H1 (cell line): Measurements from ENCODE around the gene TFCP2. TPM values are rescaled to one million over a fixed set of nuclear protein-coding genes. Genes with fewer than 3 reads are reported as not detected.

Source experiments
- CTCF ChIA-PET: fragments of 300-600 bp; sonication (Branson Sonifier 250); formaldehyde crosslinking; loops from one replicate; lab custom pipeline; 2021; ENCODE audit not compliant: partially characterized antibody; lab: Charles Lee
- POLR2A ChIA-PET: fragments of 300-600 bp; sonication (Branson Sonifier 250); formaldehyde crosslinking; loops from one replicate; lab custom pipeline; 2021; ENCODE audit warnings: inconsistent platforms; ENCODE audit not compliant: partially characterized antibody; lab: Charles Lee
- DNase-seq, 2 experiments: peaks; one replicate each; pipeline versions ENCODE4 v3.0.0 to v3.0.0-alpha.2; 2010 to 2022; ENCODE audit warnings: low spot score in 2 of 2, low read depth in 1 of 2, mixed read lengths in 1 of 2
- FAIRE-seq: peaks from 2 replicates; lab custom pipeline; 2011; peaks lifted over from hg19 to GRCh38; lab: Jason Lieb, UNC
- H2AFZ ChIP-seq: 2 replicates; pipeline ENCODE4 v1.8.1; 2012; ENCODE audit warnings: low read length, inconsistent platforms
- H2AK5ac ChIP-seq: 2 replicates; pipeline ENCODE4 v1.6.1; 2013; ENCODE audit warnings: low read depth, low read length
- H2BK120ac ChIP-seq: replicated peaks from 2 replicates; pipeline ENCODE3; 2013; ENCODE audit warnings: low read depth, low read length, inconsistent platforms
- H2BK12ac ChIP-seq: 2 replicates; pipeline ENCODE4 v1.6.1; 2013; ENCODE audit warnings: low read depth, low read length
- H2BK15ac ChIP-seq: 2 replicates; pipeline ENCODE4 v1.6.1; 2013; ENCODE audit warnings: low read length
- H2BK20ac ChIP-seq: 2 replicates; pipeline ENCODE4 v1.6.1; 2013; ENCODE audit warnings: low read length
- H2BK5ac ChIP-seq: 2 replicates; pipeline ENCODE4 v1.6.1; 2013; ENCODE audit warnings: low read depth, low read length
- H3K14ac ChIP-seq: 2 replicates; pipeline ENCODE4 v1.6.1; 2013; ENCODE audit warnings: inconsistent platforms; ENCODE audit not compliant: insufficient read length
- H3K18ac ChIP-seq: 2 replicates; pipeline ENCODE4 v1.6.1; 2013; ENCODE audit warnings: low read length; ENCODE audit errors: extremely low read depth
- H3K23ac ChIP-seq: 2 replicates; pipeline ENCODE4 v1.6.1; 2013; ENCODE audit warnings: inconsistent platforms; ENCODE audit not compliant: insufficient read length
- H3K23me2 ChIP-seq: 2 replicates; pipeline ENCODE4 v1.6.1; 2013; ENCODE audit warnings: low read depth, low read length
- H3K27ac ChIP-seq: 2 replicates; pipeline ENCODE4 v1.6.1; 2011; ENCODE audit warnings: low read depth, low read length, inconsistent platforms
- H3K27me3 ChIP-seq, 4 experiments: replicated peaks in 1 of 4; 1 replicate in 1 of 4; 2 replicates in 3 of 4; pipeline versions ENCODE4 v1.6.1 to v1.8.1; 2011 to 2013; ENCODE audit warnings: low read length in 3 of 4, mild to moderate bottlenecking in 3 of 4, inconsistent platforms in 2 of 4, mixed read lengths in 2 of 4, moderate library complexity in 1 of 4; ENCODE audit not compliant: control insufficient read depth in 3 of 4, insufficient read depth in 3 of 4; ENCODE audit errors: extremely low read depth in 1 of 4
- H3K36me3 ChIP-seq, 4 experiments: 2 replicates each; pipeline versions ENCODE4 v1.6.1 to v1.8.1; 2011 to 2013; ENCODE audit warnings: mild to moderate bottlenecking in 4 of 4, low read length in 3 of 4, moderate library complexity in 2 of 4, control low read depth in 1 of 4, inconsistent platforms in 1 of 4; ENCODE audit not compliant: insufficient read depth in 4 of 4, control insufficient read depth in 2 of 4
- H3K4ac ChIP-seq: replicated peaks from 2 replicates; pipeline ENCODE3; 2013; ENCODE audit warnings: low read length, low read depth, mixed read lengths, inconsistent platforms; ENCODE audit not compliant: insufficient read length
- H3K4me1 ChIP-seq, 4 experiments: replicated peaks in 1 of 4; 1 replicate in 1 of 4; 2 replicates in 3 of 4; pipeline versions ENCODE4 v1.6.1 to v1.8.1; 2011 to 2013; ENCODE audit warnings: low read length in 3 of 4, inconsistent platforms in 2 of 4, mixed read lengths in 1 of 4; ENCODE audit not compliant: insufficient read depth in 4 of 4, control insufficient read depth in 3 of 4
- H3K4me2 ChIP-seq, 2 experiments: 2 replicates each; pipeline versions ENCODE4 v1.6.1 to v1.8.1; 2011 to 2013; ENCODE audit warnings: low read depth in 2 of 2, low read length in 2 of 2, control low read depth in 1 of 2, inconsistent platforms in 1 of 2, mild to moderate bottlenecking in 1 of 2; ENCODE audit not compliant: insufficient read depth in 1 of 2
- H3K4me3 ChIP-seq, 4 experiments: fragments of 200-600, 300-600 bp in 1 of 4; sonication (generic), shearing (Covaris generic), sonication (Bioruptor Twin) in 1 of 4; 2 replicates each; pipeline versions ENCODE4 v1.5.1 to v1.8.1; 2011 to 2016; ENCODE audit warnings: low read length in 4 of 4, low read depth in 3 of 4, control low read depth in 2 of 4, inconsistent platforms in 2 of 4, mild to moderate bottlenecking in 2 of 4, mixed read lengths in 1 of 4, moderate library complexity in 1 of 4; ENCODE audit not compliant: insufficient read depth in 2 of 4; ENCODE audit errors: extremely low read depth in 1 of 4
- H3K56ac ChIP-seq: replicated peaks from 2 replicates; pipeline ENCODE3; 2013; ENCODE audit warnings: low read depth, mild to moderate bottlenecking, mixed read lengths, low read length, inconsistent platforms; ENCODE audit not compliant: insufficient read length
- H3K79me1 ChIP-seq: 2 replicates; pipeline ENCODE4 v1.6.1; 2013; ENCODE audit warnings: low read depth, low read length, control low read depth
- H3K79me2 ChIP-seq, 2 experiments: 2 replicates each; pipeline versions ENCODE4 v1.6.1 to v1.8.1; 2012 to 2013; ENCODE audit warnings: low read length in 2 of 2, mild to moderate bottlenecking in 2 of 2, inconsistent platforms in 1 of 2; ENCODE audit not compliant: insufficient read depth in 2 of 2, control insufficient read depth in 1 of 2
- H3K9ac ChIP-seq, 4 experiments: replicated peaks in 1 of 4; 1 replicate in 1 of 4; 2 replicates in 3 of 4; pipeline versions ENCODE4 v1.6.1 to v1.8.1; 2011 to 2013; ENCODE audit warnings: low read depth in 3 of 4, low read length in 3 of 4, control low read depth in 2 of 4, mild to moderate bottlenecking in 2 of 4, moderate library complexity in 2 of 4, inconsistent platforms in 1 of 4; ENCODE audit errors: extremely low read depth in 1 of 4
- H3K9me3 ChIP-seq, 2 experiments: 2 replicates each; pipeline versions ENCODE4 v1.6.1 to v1.8.1; 2012 to 2013; ENCODE audit warnings: mild to moderate bottlenecking in 2 of 2, moderate library complexity in 2 of 2, control low read depth in 1 of 2, inconsistent platforms in 1 of 2, low read depth in 1 of 2, low read length in 1 of 2, mixed read lengths in 1 of 2; ENCODE audit not compliant: insufficient read depth in 2 of 2
- H4K20me1 ChIP-seq, 2 experiments: replicated peaks in 1 of 2; 2 replicates each; pipeline versions ENCODE3 to v1.8.1; 2011 to 2013; ENCODE audit warnings: inconsistent platforms in 2 of 2, low read length in 2 of 2, mild to moderate bottlenecking in 1 of 2; ENCODE audit not compliant: insufficient read depth in 2 of 2, control insufficient read depth in 1 of 2
- H4K5ac ChIP-seq: 2 replicates; pipeline ENCODE4 v1.6.1; 2013; ENCODE audit warnings: low read length, low read depth, mixed read lengths, inconsistent platforms; ENCODE audit not compliant: insufficient read length
- H4K8ac ChIP-seq: 2 replicates; pipeline ENCODE4 v1.8.0; 2013; ENCODE audit warnings: mild to moderate bottlenecking, moderate library complexity, low read length, inconsistent platforms; ENCODE audit not compliant: insufficient read depth; ENCODE audit errors: extremely low read depth
- H4K91ac ChIP-seq: replicated peaks from 2 replicates; pipeline ENCODE3; 2013; ENCODE audit warnings: low read length, mixed read lengths, inconsistent platforms; ENCODE audit not compliant: insufficient read length
- POLR2A ChIP-seq, 2 experiments: IDR thresholded peaks; 1 replicate in 1 of 2; 2 replicates in 1 of 2; pipeline ENCODE4 v1.6.1; 2011; ENCODE audit warnings: low read depth in 2 of 2, low read length in 2 of 2, mild to moderate bottlenecking in 2 of 2; ENCODE audit errors: control extremely low read depth in 1 of 2
- TEAD4 ChIP-seq: IDR thresholded peaks from 2 replicates; pipeline ENCODE4 v1.6.1; 2012; ENCODE audit warnings: low read depth, low read length, inconsistent platforms, mixed read lengths
- WGBS, 2 experiments: shearing (Covaris generic) in 1 of 2; methylation state at CpG; one replicate each; pipeline versions ENCODE4 v1.1.6 to v1.1.7; 2013 to 2015; ENCODE audit warnings: low lambda C conversion rate in 2 of 2, mixed read lengths in 2 of 2, inconsistent platforms in 1 of 2, low coverage in 1 of 2, missing lambda C conversion rate in 1 of 2; ENCODE audit not compliant: insufficient replicate concordance in 2 of 2, insufficient coverage in 1 of 2, insufficient read length in 1 of 2; ENCODE audit errors: extremely low coverage in 1 of 2, missing lambda C conversion rate in 1 of 2; 5-methylcytosine and 5-hydroxymethylcytosine counted together
- polyA plus RNA-seq, 7 experiments: library from polyadenylated mRNA; depleted of rRNA in 3 of 7; stranded (reverse) in 5 of 7; unstranded in 2 of 7; fragments of >200 nt in 5 of 7; fragments of 200-250 nt in 2 of 7; gene quantifications; 1 replicate in 5 of 7; 2 replicates in 1 of 7; 4 replicates in 1 of 7; pipeline versions ENCODE4 v1.2.1 to v1.2.3, GENCODE V29; 2011 to 2013; ENCODE audit warnings: missing spikeins in 2 of 7, mixed read lengths in 2 of 7
- total RNA-seq: library from RNA; stranded (reverse); fragmentation: NEBNext Ultra II Directional; extraction: Animal tissue kit (Norgen Biotek cat#: 25700); gene quantifications from 2 replicates; pipeline ENCODE4 v1.2.1, GENCODE V29; 2021

Gene TFCP2
- total and polyA plus RNA-seq, 2 of the 8 experiments (the other 6 are each of a cell fraction or from before 2014, with no cell fraction given), result 19.8 to 49.2 TPM

DNA sequence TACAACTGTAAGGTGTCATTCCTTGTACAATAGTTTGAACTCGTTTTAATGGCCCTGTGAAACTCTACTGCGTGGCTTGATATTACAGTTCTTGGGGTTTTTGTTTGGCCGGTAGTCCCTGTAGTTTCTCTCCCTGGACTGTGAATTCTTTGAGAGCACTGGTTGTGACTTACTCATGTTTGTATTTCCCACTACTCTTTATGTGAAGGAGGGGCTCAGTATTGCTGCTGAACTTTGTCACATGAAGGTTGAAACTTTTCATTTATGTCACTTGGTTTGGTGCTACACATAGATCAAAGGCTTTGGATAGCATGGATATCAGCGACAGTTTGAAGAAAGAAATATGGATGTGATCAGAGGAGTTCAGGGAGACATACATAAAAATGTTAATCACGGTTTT, 46.4 kb upstream of the TFCP2 start:
- no peaks in the 10 kb centered on the region for H3K27me3 ChIP-seq
- H3K27ac ChIP-seq, result no peak overlapping the region
- DNase-seq (no peak), FAIRE-seq (no peak)
- no peak overlapping the region for H3K56ac ChIP-seq
- H4K8ac ChIP-seq, result no peak overlapping the region
- peaks cover 10% of the 10 kb centered on the region; the same call in 1 of the 2 replicates for H3K23me2 ChIP-seq
- H4K20me1 ChIP-seq, result no peaks in the 10 kb centered on the region
- no peak overlapping the region for H3K4ac ChIP-seq
- H3K14ac ChIP-seq, result no peak overlapping the region
- H2BK5ac ChIP-seq, result no peak overlapping the region
- H2BK15ac ChIP-seq, result no peak overlapping the region
- ChIA-PET CTCF (interaction anchor here (1.0 to 2.5 kb wide), 6 partner anchors 11 to 122 kb away, joined by 3 to 14 read pairs (median 5); no protein-coding TSS in a partner anchor), POLR2A (interaction anchor here (1.0 to 2.6 kb wide), 7 partner anchors 11 to 137 kb away, joined by 3 to 22 read pairs (median 11); partner anchors contain the start of genes CSRNP2 and DAZAP2)
- WGBS, 2 experiments, result 84% methylated on average over 5 of the region's 5 CpGs; no CpG with 5 or more reads in 1 of the 2 experiments
- no peak overlapping the region for H3K9ac ChIP-seq
- no peak overlapping the region for H3K23ac ChIP-seq
- H2AK5ac ChIP-seq, result no peak overlapping the region
- H3K79me1 ChIP-seq, result no peaks in the 10 kb centered on the region; the same call in 1 of the 2 replicates
- peak overlapping the region; percentile 76 for H3K4me2 ChIP-seq
- H3K4me1 ChIP-seq, result peaks cover 0 to 10% (median 7%) of the 10 kb centered on the region in 4 experiments; a peak in 5 of 7 replicates
- no peak overlapping the region for H2BK120ac ChIP-seq
- H4K91ac ChIP-seq, result no peak overlapping the region
- no peak overlapping the region for H4K5ac ChIP-seq
- H3K36me3 ChIP-seq, result no peaks in the 10 kb centered on the region
- H3K18ac ChIP-seq, result no peak overlapping the region
- peaks cover 0 to 5% of the 10 kb centered on the region in 2 experiments; a peak in 1 of 4 replicates for H3K79me2 ChIP-seq
- peak overlapping the region in 1 of 4 experiments; percentile 85; a peak in 1 of 8 replicates for H3K4me3 ChIP-seq
- H2BK20ac ChIP-seq, result no peak overlapping the region
- TF ChIP-seq TEAD4 (no peak), POLR2A (IDR thresholded peaks at IDR 0.05; ENCODE audit: control extremely low read depth in 1 of 2, low read depth in 2 of 2, low read length in 2 of 2) (no peak)
- H2BK12ac ChIP-seq, result no peak overlapping the region
- no peak overlapping the region for H2AFZ ChIP-seq
- no peaks in the 10 kb centered on the region for H3K9me3 ChIP-seq
